NCI-H2171 treated with DMSO at 0.1 percent for 48 hours (cell line): ENCODE measurements around the gene CLEC20A.

ENCODE experiments used
- DNase-seq: peaks from one replicate; lab custom pipeline; 2025; lab: John Stamatoyannopoulos, UW

Gene CLEC20A

DNA sequence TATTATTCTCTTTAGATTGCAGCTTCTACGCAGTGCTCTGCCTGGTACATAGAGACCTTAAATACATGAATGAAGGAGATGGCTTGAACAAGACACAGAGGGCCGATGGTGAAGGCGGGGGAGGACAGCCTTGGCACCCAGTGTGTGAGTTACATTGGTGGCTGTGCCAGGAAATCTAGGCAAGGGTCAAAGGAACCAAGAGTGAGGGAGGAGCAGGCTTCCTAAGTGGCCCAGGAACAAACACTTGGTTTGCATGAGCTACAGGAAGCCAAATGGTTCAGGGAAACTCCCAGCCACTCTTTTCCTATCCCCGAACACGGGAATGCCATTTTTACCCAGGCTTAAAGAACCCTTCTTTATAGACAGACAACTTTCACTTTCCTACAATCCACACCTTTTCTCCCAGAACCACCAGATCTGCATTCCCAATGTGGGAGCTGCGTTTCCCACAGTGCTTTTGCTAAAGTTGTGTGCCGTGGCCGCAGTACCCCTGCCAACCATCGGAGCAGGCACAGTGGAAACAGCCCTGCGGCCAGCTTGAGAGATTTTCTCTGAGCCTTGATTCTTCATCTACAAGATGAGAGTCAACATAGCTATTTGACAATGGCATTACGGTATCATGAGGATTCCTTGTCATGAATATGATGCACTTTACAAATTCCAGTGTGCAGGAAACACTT lies 3.5 kb upstream of the CLEC20A start:
- no peak for DNase-seq

DNA sequence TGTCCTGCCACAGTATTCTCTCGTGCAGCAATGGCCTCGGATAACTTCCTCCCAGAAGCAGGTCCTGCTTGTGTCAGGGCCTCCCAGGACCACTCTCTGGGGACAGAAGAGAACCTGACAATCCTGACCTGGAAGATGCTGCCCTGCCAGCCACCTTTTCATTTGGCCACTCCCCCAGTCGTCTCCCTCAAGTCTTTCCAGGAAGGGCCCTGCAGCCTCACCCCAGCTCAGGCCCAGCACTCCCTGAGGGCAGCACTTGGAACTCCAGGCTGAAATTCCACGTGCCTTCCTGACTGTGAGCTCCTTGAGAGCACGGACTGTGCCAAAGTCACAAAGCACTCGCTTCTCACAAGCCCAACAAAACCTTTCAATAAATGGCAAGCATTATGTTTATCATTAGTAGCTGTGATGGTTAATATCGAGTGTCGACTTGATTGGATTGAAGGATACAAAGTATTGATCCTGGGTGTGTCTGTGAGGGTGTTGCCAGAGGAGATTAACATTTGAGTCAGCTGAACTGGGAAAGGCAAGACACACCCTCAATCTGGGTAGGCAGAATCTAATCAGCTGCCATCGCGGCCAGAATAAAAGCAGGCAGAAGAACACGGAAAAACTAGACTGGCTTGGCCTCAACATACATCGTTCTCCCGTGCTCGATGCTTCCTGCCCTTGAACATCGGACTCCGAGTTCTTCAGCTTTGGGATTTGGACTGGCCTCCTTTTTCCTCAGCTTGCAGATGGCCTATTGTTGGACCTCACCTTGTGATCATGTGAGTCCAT lies 2.3 kb upstream of the CLEC20A start:
- DNase-seq, result no peak

GRCh38 chr1:178497903-178498478 lies 1.2 kb upstream of the CLEC20A start:
- no peak for DNase-seq

DNA sequence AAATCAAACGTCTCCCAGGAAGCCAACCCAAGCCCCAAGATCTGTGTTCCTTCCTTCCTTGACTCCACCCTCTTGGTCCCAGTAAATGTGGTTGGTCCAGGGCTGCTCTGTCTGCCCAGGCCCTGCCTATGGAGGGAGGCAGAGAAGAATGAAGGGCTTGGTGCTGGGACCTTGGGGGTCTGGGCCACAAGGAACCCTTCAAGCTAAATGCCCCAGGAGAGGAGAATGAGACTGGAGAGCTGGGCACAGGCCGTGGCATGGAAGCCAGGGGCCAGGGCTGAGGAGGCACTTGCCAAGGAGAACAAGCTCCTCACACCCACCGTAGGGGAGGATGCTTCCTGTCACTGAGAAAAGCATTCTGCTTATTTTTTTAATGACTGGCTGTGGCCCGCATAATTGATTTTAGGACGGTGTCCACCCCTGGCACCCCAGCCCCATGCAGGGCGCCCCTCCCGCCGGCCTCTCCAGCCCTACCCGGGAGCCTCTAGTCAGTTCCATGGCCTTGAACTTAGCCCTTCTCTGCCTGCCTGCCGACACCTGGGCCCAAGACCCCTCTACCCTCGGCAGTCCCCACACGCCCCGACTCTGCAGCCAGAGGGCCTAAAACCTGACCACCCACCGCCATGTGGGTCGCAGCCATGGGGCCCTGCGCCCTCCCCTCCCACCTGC lies 889 bp downstream of the CLEC20A start:
- DNase-seq, result no peak

GRCh38 chr1:178495158-178495557 lies 1.6 kb downstream of the CLEC20A start:
- DNase-seq, result no peak

GRCh38 chr1:178494569-178494971 lies 2.2 kb downstream of the CLEC20A start:
- DNase-seq, result no peak

GRCh38 chr1:178493301-178493741 lies 3.4 kb downstream of the CLEC20A start:
- DNase-seq, result no peak

DNA sequence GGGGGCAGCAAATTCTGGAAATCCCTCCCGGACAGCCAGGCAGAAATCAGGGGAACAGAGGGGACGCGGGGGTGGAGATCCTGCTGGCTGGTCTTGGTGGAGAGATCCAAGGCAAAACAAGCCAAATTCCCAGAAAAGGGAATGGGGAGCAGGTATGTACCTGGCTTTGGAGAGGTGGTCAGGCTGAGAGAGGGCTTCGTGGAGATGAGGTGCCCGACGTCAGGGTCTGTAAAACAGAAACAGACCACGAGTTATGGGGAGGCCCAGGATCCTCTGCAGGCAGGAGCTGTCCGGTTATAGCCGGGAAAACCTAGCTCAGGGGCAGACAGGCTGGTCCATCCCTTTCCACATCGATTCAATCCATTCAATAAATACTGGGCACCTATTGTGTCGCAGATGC lies 4.4 kb downstream of the CLEC20A start:
- DNase-seq, result no peak

GRCh38 chr1:178491721-178492120 lies 5.0 kb downstream of the CLEC20A start:
- DNase-seq, result no peak

- DNase-seq, result no peak
Measured at GRCh38 chr1:178490967-178491366, 5.8 kb downstream of the CLEC20A start.

- DNase-seq, result no peak
Measured at GRCh38 chr1:178490136-178490535, 6.6 kb downstream of the CLEC20A start.

DNA sequence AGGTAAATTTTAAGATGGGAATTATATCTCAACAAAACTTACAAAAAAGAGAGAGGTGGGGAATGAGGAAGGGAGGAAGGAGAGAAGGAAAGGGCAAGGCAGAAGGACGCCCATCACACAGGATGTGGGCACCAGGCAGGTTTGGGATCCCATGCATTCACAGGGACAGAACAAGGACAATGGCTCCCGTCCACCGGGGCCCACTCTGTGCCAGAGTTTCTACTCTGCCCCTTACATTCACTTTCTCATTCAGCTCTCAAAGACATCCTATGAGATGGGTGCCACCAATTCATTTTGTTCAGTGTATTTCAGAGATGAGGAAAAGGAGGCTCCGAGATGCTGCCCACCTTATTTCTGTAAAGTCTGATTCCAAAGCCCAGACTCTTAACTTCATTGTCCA lies 7.4 kb downstream of the CLEC20A start:
- DNase-seq, result no peak

DNA sequence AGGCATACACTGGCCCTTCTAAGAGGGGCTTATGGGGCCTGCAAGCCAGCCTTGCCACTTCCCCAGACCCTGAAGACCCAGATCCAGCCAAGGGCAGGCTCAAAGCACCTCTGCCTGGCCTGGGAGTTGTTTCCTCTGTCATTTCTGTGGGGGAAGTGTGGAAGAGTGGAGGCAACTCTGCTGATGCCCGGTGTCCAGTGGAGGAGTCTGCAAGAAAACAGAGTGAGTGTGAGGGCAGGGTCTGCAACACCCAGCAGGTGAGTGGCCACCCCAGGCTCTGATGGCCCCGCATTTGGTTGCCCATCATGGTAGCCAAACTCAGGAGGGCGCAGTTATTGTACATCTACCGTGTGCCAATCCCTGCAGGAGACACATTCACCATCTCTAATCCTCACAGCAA lies 8.4 kb downstream of the CLEC20A start:
- no peak for DNase-seq

GRCh38 chr1:178487070-178487615 lies 9.6 kb downstream of the CLEC20A start:
- DNase-seq, result no peak

GRCh38 chr1:178486100-178487069 lies 10.4 kb downstream of the CLEC20A start:
- no peak for DNase-seq

DNA sequence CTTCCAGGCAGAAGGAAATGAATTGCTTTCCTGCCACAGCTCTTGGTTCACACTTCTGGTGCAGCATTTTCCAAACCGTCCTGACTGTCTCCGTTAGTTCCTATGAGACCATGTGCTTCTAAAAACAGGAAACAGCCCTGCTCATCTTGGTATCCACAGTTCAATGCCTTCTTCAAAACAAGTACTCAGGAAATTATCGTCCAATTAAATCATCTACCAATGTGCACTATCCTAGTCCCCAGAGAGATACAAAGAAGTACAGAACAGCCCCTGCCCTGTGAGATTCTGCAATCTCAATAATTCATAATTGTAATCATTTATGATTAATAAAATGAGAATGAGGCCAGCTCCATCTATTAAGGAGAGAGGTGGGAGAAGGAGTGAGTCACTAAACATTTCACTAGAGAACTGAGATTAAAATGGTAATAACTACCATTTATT lies 11.2 kb downstream of the CLEC20A start:
- no peak for DNase-seq

DNA sequence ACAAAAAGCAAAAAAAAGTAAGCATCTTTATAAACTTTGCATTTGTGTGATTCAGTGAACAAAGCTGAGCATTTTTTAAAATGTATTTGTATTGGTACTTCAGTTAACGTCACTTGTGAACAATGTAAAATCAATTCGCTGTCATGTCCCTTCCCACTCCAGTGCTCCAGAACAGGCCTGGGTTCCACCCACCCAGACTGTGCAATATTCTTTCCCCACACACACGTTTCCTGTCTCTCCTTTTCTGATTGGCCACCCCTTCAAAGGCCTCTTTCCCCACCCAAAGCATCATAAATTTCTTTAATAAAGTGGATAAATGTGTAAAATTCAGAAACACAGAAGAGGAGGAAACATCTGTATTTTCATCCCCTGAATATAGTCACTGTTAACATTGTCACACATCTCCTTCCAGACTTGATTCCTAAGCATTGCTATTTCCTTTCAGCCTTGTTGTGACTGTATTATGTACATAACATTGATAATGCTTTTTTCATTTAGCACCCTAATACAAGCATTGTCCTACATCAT lies 12.0 kb downstream of the CLEC20A start:
- DNase-seq, result no peak

GRCh38 chr1:178483251-178483957 lies 13.4 kb downstream of the CLEC20A start:
- no peak for DNase-seq

DNA sequence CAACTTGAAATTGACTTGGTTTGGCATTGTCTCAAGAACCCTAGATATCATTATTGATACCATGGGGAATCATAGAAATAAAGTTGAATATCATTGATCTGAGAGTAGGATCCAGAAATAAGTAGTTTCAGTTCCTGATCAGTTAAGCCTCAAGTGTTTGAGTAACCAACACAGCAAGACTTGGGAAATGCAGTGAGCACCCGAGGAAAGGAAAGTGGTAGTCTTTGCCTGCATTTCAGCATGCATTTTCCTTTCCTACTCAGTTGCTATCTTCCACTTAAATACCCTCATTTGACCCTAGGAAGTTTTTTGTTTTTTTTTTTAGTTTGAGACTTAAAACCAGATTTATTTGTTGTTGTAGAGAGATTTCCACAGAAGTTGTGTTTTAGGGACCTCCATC lies 18.9 kb downstream of the CLEC20A start:
- no peak for DNase-seq

DNA sequence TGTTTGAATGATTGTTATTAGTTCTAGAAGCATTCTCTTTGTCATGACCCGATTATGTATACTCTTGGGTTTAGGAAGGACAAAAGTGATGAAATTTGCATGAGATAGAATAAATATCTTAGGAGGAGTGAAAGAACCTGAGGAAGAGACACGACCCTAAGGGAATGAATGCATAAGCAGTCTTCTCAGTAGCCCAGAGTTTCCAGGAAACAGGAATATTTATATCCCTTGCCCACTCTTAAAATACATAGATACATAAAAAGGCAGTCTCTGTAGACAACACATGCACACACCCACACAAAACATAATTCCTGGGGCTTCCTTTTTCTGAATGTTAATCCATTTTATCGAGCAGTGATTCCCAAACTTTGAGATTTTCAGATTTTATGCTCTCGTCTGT lies 19.4 kb downstream of the CLEC20A start:
- no peak for DNase-seq
